ENCODE data around the gene SH3RF2.

Gene SH3RF2

GRCh38 chr5:145921211-145921610, 15.2 kb upstream of the SH3RF2 start:
- no peak for DNase-seq

GRCh38 chr5:145922059-145922458, 14.3 kb upstream of the SH3RF2 start:
- DNase-seq, result no peak

GRCh38 chr5:145923405-145923804, 13.0 kb upstream of the SH3RF2 start:
- no peak for DNase-seq

DNA sequence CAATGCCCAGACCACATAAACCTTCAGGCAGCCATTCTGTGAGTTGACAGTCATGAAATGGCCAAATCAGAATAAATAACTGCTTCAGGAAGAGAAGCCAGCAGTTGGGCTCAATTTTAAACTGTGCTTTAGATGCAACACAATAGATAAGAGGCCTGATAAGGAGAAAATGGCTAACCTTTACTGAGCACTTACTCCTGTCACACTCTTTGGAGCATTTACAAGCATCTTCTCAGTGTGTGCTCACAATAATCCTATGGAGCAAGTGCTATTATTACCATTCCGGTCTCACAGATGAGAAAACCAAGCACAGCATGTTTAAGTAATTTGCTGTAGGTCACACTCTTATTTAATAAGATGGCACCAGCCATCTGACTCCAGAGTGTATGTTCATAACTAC, 11.5 kb upstream of the SH3RF2 start:
- DNase-seq, result no peak

DNA sequence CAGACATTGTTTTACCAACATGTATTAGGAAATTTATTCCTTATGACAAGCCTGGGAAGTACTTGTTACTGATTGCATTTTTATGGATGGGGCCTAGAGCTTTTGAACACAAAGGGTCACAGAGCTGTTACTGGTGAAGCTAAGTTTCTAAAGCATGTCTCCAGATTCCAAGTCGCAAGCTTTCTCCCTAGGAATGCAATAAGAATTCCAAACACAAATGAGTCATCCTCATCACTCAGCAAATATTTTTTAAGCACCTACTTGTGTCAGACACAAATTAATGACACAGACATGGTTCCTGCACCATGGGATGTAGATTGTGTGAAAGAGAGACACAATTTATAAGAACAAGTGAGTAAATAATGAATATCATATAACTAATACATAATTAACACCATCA, 11.0 kb upstream of the SH3RF2 start:
- no peak for DNase-seq

DNA sequence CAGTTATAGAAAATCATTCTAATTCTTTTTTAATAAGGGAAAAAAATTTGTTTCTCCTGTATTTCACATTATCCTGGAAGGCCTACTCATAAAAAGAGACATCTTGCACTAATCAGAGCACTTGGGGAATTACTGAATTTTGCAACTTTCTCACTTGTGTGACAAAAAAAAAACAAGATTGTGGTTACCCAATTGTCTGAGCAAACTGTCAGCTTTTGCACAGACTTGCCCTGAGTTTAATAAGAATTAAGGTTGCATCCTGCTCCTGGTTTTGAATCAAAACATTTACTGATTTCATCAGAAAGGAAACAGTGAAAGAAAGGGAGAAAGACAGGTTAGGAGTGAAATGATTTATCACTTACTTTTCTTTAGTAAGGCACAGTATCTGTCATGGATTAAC, 10.6 kb upstream of the SH3RF2 start:
- DNase-seq, result no peak

GRCh38 chr5:145931718-145932117, 4.7 kb upstream of the SH3RF2 start:
- no peak for DNase-seq

GRCh38 chr5:145934276-145934675, 2.1 kb upstream of the SH3RF2 start:
- DNase-seq, result no peak

GRCh38 chr5:145937432-145938250, 1.3 kb downstream of the SH3RF2 start:
- no peak for DNase-seq

DNA sequence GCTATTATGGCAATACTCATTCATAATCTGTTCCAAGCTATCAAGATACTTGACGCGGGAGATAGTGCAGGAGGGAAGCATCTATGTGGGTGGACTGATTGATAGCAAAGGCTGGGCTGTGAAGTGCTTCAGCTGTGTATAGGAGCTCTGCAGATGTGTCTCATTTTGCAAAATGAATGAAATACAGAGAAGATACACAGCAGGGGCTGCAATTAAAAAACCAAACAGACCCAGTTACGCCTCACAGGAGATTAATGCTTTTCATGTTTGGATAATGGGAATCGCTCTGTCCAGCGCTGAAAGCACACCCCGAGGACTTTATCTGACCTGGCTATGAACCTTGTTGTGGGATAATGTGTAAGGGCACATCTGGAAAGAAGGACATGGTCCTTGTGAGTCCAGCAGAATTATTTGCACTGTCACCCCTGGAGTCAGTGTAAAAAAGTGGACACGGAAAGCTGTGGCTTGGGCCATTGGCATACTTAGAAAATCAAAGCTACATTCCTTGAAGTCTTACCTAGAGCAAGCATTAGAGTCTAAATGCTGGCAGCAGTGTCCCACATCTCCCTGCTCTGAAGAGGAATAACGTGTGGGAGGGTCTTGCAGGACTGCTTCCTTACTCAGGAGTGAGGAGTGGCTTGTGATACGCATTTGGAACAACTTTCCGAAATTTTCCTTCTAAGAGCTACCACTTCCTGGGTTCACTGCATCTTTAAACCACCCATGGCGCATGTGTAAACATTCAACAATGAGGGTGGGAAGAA, 2.6 kb downstream of the SH3RF2 start:
- no peak for DNase-seq

DNA sequence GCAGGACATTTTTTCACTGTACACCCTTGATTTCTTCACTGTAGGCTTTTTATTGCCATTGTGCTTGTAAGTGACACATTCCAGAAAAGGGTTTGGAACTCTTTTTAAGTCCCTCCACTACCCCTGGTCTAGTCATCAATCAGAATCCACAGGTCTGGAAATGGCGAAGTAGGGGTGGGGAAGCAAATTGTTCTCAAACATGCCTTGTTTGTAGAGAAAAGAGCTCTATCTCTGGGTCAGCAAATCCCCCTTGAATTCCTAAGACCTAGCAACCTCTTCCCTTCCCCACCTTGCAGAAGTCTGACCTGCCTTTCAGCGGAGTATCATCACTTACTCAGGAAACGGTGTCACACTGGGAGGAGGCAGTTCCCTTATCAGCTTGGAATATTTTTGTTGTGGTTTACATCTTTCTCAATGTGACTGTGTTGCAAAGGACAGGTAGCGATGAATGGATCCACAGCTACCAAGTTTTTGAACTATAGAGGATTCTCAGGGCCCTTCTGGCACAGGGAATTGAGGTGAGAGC, 3.2 kb downstream of the SH3RF2 start:
- no peak for DNase-seq

- DNase-seq, result no peak
Observed at GRCh38 chr5:145941096-145941447, 4.7 kb downstream of the SH3RF2 start.

GRCh38 chr5:145941448-145942130, 5.2 kb downstream of the SH3RF2 start:
- DNase-seq, result no peak

- DNase-seq, result no peak
Observed at GRCh38 chr5:145942201-145942600, 5.8 kb downstream of the SH3RF2 start.

- no peak for DNase-seq
Observed at GRCh38 chr5:145942749-145943148, 6.4 kb downstream of the SH3RF2 start.

DNA sequence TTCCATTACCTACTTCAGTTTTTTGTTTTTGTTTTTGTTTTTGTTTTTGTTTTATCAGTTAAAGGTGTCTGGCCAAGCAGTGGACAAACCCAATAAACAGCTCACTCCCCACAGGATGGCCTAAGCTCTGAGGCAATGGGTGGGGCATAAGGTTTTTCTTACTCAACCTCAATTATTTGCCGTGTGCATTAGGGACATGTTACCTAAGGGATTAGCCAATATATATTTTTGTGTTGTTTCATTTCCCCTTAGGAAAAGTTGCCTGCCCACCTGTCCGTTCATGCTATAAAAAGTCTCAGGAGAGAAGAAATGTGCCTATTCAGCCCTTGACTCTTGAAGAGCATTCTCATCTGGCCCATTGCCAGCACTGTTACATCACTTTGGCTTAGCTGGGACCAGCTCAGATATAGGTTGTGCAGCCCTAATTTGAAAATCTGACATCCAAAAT, 7.3 kb downstream of the SH3RF2 start:
- no peak for DNase-seq

DNA sequence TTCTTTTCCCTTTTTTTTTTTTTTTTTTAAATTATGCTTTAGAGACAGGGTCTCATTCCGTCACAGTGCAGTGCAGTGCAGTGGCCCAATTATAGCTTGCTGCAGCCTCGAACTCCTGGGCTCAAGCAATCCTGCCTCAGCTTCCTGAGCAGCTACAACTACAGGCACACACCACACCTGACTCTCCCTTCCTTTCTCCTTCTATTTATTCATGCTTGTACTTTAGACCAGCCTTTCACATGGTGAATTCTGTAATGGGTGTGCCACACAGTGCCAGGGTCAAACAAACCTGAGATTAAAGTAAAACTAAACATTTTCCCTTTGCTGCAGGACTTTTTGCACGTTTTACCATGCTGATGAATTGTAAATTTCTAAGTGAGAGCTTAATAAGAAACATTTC, 8.0 kb downstream of the SH3RF2 start:
- DNase-seq, result no peak

- no peak for DNase-seq
Observed at GRCh38 chr5:145945620-145946111, 9.3 kb downstream of the SH3RF2 start.

- no peak for DNase-seq
Observed at GRCh38 chr5:145946112-145946861, 9.9 kb downstream of the SH3RF2 start.

- DNase-seq, result no peak
Observed at GRCh38 chr5:145947581-145947980, 11.2 kb downstream of the SH3RF2 start.

DNA sequence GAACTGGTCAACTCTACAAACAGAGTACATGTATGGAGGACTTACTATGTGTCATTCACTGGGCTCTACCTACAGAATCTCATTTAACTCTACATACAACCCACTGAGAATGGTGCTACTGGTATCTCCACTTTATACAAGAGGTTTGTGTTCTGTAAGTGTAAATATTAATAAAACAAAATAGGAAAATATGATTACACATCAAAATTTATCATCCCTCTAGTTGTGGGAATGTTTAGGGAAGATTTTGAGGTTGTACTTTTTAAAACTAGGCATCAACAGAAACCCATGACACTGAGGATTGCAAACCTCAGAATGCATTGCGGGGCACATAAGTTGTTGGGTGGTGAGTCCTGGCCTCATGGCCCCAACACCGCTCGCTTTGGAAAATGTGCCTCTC, 11.7 kb downstream of the SH3RF2 start:
- no peak for DNase-seq

GRCh38 chr5:145948921-145949320, 12.5 kb downstream of the SH3RF2 start:
- no peak for DNase-seq

DNA sequence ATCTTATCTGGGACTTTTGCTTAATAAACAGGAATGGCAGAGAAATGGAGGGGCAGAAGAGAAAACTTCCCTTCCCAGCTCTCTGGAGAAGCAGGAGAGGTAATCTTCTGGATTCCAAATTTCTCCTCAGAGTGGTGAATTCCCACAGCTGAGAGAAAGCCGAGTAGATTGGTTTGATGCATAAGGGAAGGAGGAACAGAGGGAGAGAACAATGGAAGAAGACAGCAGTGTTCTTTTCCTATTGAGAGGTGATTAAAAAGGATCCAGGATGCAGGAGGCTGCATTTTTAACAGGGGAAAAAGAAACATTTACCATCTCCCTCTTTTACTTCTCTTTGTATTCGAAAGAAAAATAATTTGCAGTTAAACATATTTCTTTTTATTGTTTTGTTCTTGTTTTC, 13.1 kb downstream of the SH3RF2 start:
- no peak for DNase-seq
